WERI-Rb-1 (cell line): Measurements from ENCODE around the gene ANXA5.
"Not testable (repeated sequence)": the region's sequence is repeated elsewhere in the genome, so short reads cannot be mapped to it uniquely, and the experiment has no call there.

Experiments
- DNase-seq: peaks from one replicate; pipeline ENCODE4 v3.0.0-alpha.2; 2020
- H3K27ac ChIP-seq: fragments of 250-450 bp; sonication (Bioruptor Pico); 2 replicates; pipeline ENCODE4 v1.5.1; 2020; ENCODE audit warnings: mild to moderate bottlenecking, moderate library complexity
- H3K27me3 ChIP-seq: fragments of 250-450 bp; sonication (Bioruptor Pico); 2 replicates; pipeline ENCODE4 v1.5.1; 2021; ENCODE audit warnings: mild to moderate bottlenecking, low read depth, moderate library complexity; ENCODE audit not compliant: insufficient read depth, severe bottlenecking
- H3K36me3 ChIP-seq: fragments of 250-450 bp; sonication (Bioruptor Pico); 2 replicates; pipeline ENCODE4 v1.5.1; 2020; ENCODE audit warnings: mild to moderate bottlenecking, moderate library complexity
- H3K4me3 ChIP-seq: 2 replicates; pipeline ENCODE4 v1.5.1; 2011; ENCODE audit warnings: low read depth, mild to moderate bottlenecking, control low read depth, low read length
- H3K9me3 ChIP-seq: fragments of 250-450 bp; sonication (Bioruptor Pico); 2 replicates; pipeline ENCODE4 v1.5.1; 2021; ENCODE audit warnings: mild to moderate bottlenecking, moderate library complexity; ENCODE audit not compliant: severe bottlenecking
- TF ChIP-seq, protein P1 (sequence below): IDR thresholded peaks from 2 replicates; pipeline ENCODE4 v1.5.1; 2011; ENCODE audit warnings: low read depth, mild to moderate bottlenecking, control low read depth, inconsistent platforms, low read length

Gene ANXA5

DNA sequence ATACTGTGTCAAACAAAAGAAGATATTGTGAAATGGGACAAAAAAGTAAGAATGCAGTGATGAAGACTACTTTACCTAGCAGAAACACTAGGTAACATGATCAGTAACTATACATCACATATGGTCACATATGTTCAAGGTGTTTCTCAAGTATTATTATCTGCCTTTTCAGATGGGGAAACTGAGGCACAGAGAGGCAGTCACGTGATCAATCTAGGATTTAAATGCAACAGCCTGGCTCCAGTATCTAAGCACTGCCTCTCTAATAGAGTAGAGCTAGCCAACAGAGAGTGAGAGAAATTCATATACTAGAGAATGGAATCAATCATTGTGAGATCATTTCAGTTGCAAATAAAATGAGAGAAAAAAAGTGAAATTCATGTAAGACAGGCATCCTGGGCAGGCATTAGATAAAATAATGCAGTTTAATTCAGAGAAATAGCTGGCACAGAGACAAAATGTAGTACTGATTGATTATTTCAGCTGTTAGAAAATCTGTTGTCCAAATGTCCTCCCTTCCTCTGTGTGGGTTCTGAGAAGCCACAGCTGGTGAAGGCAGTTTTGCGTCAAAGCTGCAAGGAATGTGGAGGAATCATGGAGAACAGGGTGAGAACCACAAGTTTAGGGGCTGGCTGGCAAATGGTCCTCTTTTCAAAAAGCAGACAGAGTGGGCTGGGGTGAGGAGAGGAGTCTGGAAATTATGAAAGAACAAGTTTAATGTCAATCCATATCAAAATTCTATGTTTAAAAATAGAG, 42.2 kb upstream of the ANXA5 start:
- H3K27me3 ChIP-seq = no peaks in the 10 kb centered on the region
- no peaks in the 10 kb centered on the region for H3K36me3 ChIP-seq
- no peak overlapping the region for H3K4me3 ChIP-seq
- H3K9me3 ChIP-seq = no peaks in the 10 kb centered on the region
- no peak for DNase-seq
- TF ChIP-seq, protein P1, sequence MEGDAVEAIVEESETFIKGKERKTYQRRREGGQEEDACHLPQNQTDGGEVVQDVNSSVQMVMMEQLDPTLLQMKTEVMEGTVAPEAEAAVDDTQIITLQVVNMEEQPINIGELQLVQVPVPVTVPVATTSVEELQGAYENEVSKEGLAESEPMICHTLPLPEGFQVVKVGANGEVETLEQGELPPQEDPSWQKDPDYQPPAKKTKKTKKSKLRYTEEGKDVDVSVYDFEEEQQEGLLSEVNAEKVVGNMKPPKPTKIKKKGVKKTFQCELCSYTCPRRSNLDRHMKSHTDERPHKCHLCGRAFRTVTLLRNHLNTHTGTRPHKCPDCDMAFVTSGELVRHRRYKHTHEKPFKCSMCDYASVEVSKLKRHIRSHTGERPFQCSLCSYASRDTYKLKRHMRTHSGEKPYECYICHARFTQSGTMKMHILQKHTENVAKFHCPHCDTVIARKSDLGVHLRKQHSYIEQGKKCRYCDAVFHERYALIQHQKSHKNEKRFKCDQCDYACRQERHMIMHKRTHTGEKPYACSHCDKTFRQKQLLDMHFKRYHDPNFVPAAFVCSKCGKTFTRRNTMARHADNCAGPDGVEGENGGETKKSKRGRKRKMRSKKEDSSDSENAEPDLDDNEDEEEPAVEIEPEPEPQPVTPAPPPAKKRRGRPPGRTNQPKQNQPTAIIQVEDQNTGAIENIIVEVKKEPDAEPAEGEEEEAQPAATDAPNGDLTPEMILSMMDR = no peak
- H3K27ac ChIP-seq = no peak overlapping the region

- H3K27ac ChIP-seq = no peak overlapping the region
- DNase-seq = no peak
- no peak overlapping the region for H3K4me3 ChIP-seq
- H3K36me3 ChIP-seq = no peaks in the 10 kb centered on the region
- H3K27me3 ChIP-seq = no peaks in the 10 kb centered on the region
- TF ChIP-seq, protein P1 = no peak
- H3K9me3 ChIP-seq = no peaks in the 10 kb centered on the region
These were observed 41.2 kb upstream of the ANXA5 start for GRCh38 chr4:121737846-121738554.

- no peak overlapping the region for H3K27ac ChIP-seq
- TF ChIP-seq, protein P1 = peak; percentile 61
- peak; percentile 67 for DNase-seq
- no peak overlapping the region for H3K4me3 ChIP-seq
- no peaks in the 10 kb centered on the region for H3K27me3 ChIP-seq
- H3K9me3 ChIP-seq = no peaks in the 10 kb centered on the region
- H3K36me3 ChIP-seq = no peaks in the 10 kb centered on the region
These were observed 40.1 kb upstream of the ANXA5 start for GRCh38 chr4:121736735-121737351.

DNA sequence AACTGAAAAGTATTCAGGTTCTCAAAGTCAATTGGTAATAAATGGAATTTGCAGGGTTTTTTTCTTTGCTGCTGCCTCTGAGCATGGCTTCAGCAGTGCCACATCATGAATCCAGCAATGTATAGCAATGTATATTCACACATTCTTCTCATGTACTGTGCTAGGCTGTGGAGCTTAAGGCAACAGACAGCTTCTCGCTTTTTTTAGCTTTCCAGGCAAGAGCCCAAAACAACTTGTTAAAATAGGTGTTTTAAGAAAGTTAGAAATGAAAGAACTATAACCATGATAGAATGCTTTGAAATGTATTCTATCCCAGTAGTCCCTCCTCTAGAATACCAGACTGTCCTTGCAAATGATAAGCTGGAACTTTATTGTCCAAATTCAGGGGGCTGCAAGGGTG, 37.8 kb upstream of the ANXA5 start:
- TF ChIP-seq, protein P1 = no peak
- no peak for DNase-seq

GRCh38 chr4:121733942-121734341, 37.2 kb upstream of the ANXA5 start:
- H3K36me3 ChIP-seq = no peaks in the 10 kb centered on the region
- H3K27me3 ChIP-seq = no peaks in the 10 kb centered on the region
- no peak for DNase-seq
- TF ChIP-seq, protein P1 = no peak
- H3K4me3 ChIP-seq = no peak overlapping the region
- peaks cover 3% of the 10 kb centered on the region for H3K9me3 ChIP-seq
- H3K27ac ChIP-seq = no peak overlapping the region

More for the DNA sequence above, 37.8 kb upstream of the ANXA5 start:
- Histone ChIP-seq H3K27ac (no peak overlapping the region), H3K36me3 (no peaks in the 10 kb centered on the region), H3K4me3 (no peak overlapping the region), H3K27me3 (no peaks in the 10 kb centered on the region), H3K9me3 (peaks cover 3% of the 10 kb centered on the region)

DNA sequence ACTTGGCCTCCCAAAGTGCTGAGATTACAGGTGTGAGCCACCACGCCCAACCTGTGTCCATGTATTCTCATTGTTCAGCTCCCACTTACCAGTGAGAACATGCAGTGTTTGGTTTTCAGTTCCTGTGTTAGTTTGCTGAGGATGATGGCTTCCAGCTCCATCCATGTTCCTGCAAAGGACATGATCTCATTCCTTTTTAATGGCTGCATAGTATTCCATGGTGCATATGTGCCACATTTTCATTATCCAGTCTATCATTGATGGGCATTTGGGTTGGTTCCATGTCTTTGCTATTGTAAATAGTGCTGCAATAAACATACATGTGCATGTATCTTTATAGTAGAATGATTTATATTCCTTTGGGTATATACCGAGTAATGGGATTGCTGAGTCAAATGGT, 33.0 kb upstream of the ANXA5 start:
- not testable (repeated sequence) for H3K36me3 ChIP-seq, H3K4me3 ChIP-seq, H3K27me3 ChIP-seq, H3K27ac ChIP-seq, H3K9me3 ChIP-seq, DNase-seq
